GM12878 (cell line): ENCODE measurements around the gene JAKMIP1. TPM values are rescaled to one million over a fixed set of nuclear protein-coding genes. Genes with fewer than 3 reads are reported as not detected.
A peak's percentile ranks its signal among the peaks of the same experiment; 100 is the strongest.

ENCODE experiments used
- CBX5 ChIP-seq: sonication (generic); IDR thresholded peaks from 2 replicates; pipeline ENCODE4 v1.6.1; 2016; ENCODE audit warnings: low read depth, moderate library complexity, mild to moderate bottlenecking, inconsistent platforms
- E2F4 ChIP-seq: IDR thresholded peaks from 2 replicates; pipeline ENCODE4 v1.6.1; 2012; ENCODE audit warnings: low read depth, low read length, improper control_type of control experiment
- ELK1 ChIP-seq: IDR thresholded peaks from 2 replicates; pipeline ENCODE4 v1.6.1; 2012; ENCODE audit warnings: low read depth, low read length, improper control_type of control experiment
- EP300 ChIP-seq, 2 experiments: fragments of 150-350 bp in 1 of 2; IDR thresholded peaks; 2 replicates each; pipeline ENCODE4 v1.6.1; 2011 to 2012; ENCODE audit warnings: low read depth in 2 of 2, low read length in 2 of 2, borderline replicate concordance in 1 of 2, improper control_type of control experiment in 1 of 2, inconsistent platforms in 1 of 2; ENCODE audit not compliant: control insufficient read depth in 1 of 2
- MTA3 ChIP-seq: IDR thresholded peaks from 2 replicates; pipeline ENCODE4 v1.6.1; 2012; ENCODE audit warnings: low read length, inconsistent platforms, borderline replicate concordance
- NR2F1 ChIP-seq: fragments of 450-650 bp; conservative IDR thresholded peaks from 2 replicates; pipeline ENCODE4 v1.6.1; 2017; ENCODE audit warnings: mild to moderate bottlenecking
- PBX3 ChIP-seq: IDR thresholded peaks from 2 replicates; pipeline ENCODE4 v1.6.1; 2011; ENCODE audit warnings: mild to moderate bottlenecking, low read depth, low read length, moderate library complexity; ENCODE audit not compliant: insufficient replicate concordance
- PKNOX1 ChIP-seq: fragments of 450-650 bp; IDR thresholded peaks from 2 replicates; pipeline ENCODE4 v1.6.1; 2016; ENCODE audit warnings: mild to moderate bottlenecking
- RAD51 ChIP-seq: fragments of 450-650 bp; IDR thresholded peaks from 2 replicates; pipeline ENCODE4 v1.6.1; 2016; ENCODE audit warnings: moderate library complexity, mild to moderate bottlenecking, inconsistent platforms
- RCOR1 ChIP-seq: conservative IDR thresholded peaks from 2 replicates; pipeline ENCODE4 v1.6.1; 2012; ENCODE audit warnings: low read depth, low read length, improper control_type of control experiment
- RELB ChIP-seq: fragments of 450-650 bp; IDR thresholded peaks from 2 replicates; pipeline ENCODE4 v1.6.1; 2017; ENCODE audit warnings: low read depth, mild to moderate bottlenecking, moderate library complexity
- SKIL ChIP-seq: fragments of 450-650 bp; IDR thresholded peaks from 2 replicates; pipeline ENCODE4 v1.6.1; 2017; ENCODE audit warnings: mild to moderate bottlenecking, low read depth, inconsistent platforms; ENCODE audit not compliant: poor library complexity, severe bottlenecking
- SREBF2 ChIP-seq: IDR thresholded peaks from 2 replicates; pipeline ENCODE4 v1.6.1; 2012; ENCODE audit warnings: mild to moderate bottlenecking, low read length
- SUZ12 ChIP-seq: fragments of 200-600 bp; sonication (generic); IDR thresholded peaks from one replicate; pipeline ENCODE4 v1.6.1; 2018; ENCODE audit warnings: antibody characterized with exemption, mild to moderate bottlenecking; ENCODE audit not compliant: unreplicated experiment
- TCF7 ChIP-seq: IDR thresholded peaks from 2 replicates; pipeline ENCODE4 v1.6.1; 2014; ENCODE audit warnings: antibody characterized with exemption, borderline replicate concordance
- YY1 ChIP-seq: IDR thresholded peaks from 2 replicates; pipeline ENCODE4 v1.6.1; 2011; ENCODE audit warnings: low read depth, mild to moderate bottlenecking, low read length
- ZBTB11 ChIP-seq: fragments of 450-650 bp; formaldehyde crosslinking; IDR thresholded peaks from 2 replicates; pipeline ENCODE4 v1.5.0; 2022; ENCODE audit warnings: mild to moderate bottlenecking, missing genetic modification characterization
- ZZZ3 ChIP-seq: IDR thresholded peaks from 2 replicates; pipeline ENCODE4 v1.6.1; 2011; ENCODE audit warnings: low read depth; ENCODE audit not compliant: control insufficient read depth, insufficient read length
- polyA plus RNA-seq, 11 experiments: library from polyadenylated mRNA; depleted of rRNA in 4 of 11; unstranded in 6 of 11; stranded (reverse) in 5 of 11; fragments of >200 nt; fragmentation: Nextera tagmentation in 4 of 11; fragmentation: Illumina TruSeq in 1 of 11; extraction: Ambion mirVana in 4 of 11; extraction: Trizol in 1 of 11; gene quantifications; 1 replicate in 1 of 11; 2 replicates in 10 of 11; pipeline versions ENCODE4 v1.2.1 to v1.2.3, GENCODE V29; 2011 to 2016; ENCODE audit warnings: inconsistent platforms in 2 of 11, missing spikeins in 2 of 11, low read depth in 1 of 11
- total RNA-seq, 4 experiments: library from RNA; depleted of rRNA in 3 of 4; stranded (reverse); fragments of >200 nt in 3 of 4; fragmentation: Illumina TruSeq in 1 of 4; extraction: Trizol in 1 of 4; gene quantifications; 2 replicates each; pipeline versions ENCODE4 v1.2.1 to v1.2.3, GENCODE V29; 2013 to 2021

Gene JAKMIP1
- total and polyA plus RNA-seq, 10 of the 15 experiments (the other 5 are each of a cell fraction or from before 2014, with no cell fraction given) = 0.52 to 16.7 (median 12.3) TPM

- TF ChIP-seq SKIL (peak; percentile 90), PBX3 (peak; percentile 60), CBX5 (0 out of 2 replicates have a peak, but pooled peaks have one; percentile 72), ELK1 (peak; percentile 56; the same call in 1 of the 2 replicates), PKNOX1 (peak; percentile 87), NR2F1 (peak; percentile 88), E2F4 (no peak), RCOR1 (no peak), RELB (peak; percentile 77; the same call in 1 of the 2 replicates), YY1 (0 out of 2 replicates have a peak, but pooled peaks have one; percentile 9), SUZ12 (no peak), TCF7 (peak; percentile 97), MTA3 (peak; percentile 78; the same call in 1 of the 2 replicates), ZBTB11 (no peak), ZZZ3 (no peak), EP300 (IDR thresholded peaks at IDR 0.05; ENCODE audit: borderline replicate concordance in 1 of 2, control insufficient read depth in 1 of 2, low read depth in 2 of 2, low read length in 2 of 2) (peak; percentile 97 to 98), RAD51 (no peak), SREBF2 (no peak)
Observed at GRCh38 chr4:6183740-6184139, 16.6 kb downstream of the JAKMIP1 start (continued).
